MM.1S (cell line): ENCODE measurements around the gene MRE11.
"Not testable (repeated sequence)": the region's sequence is repeated elsewhere in the genome, so short reads cannot be mapped to it uniquely, and the experiment has no call there.

ENCODE experiments used
- DNase-seq: peaks from one replicate; pipeline ENCODE4 v3.0.0-alpha.2; 2015
- H2AFZ ChIP-seq: fragments of 300-600 bp; sonication (generic); 2 replicates; pipeline ENCODE4 v1.6.0; 2016; ENCODE audit warnings: antibody characterized with exemption, low read length
- H3F3A ChIP-seq: fragments of 300-600 bp; sonication (generic); 2 replicates; pipeline ENCODE4 v1.6.1; 2016; ENCODE audit warnings: mild to moderate bottlenecking, antibody characterized with exemption, low read length, moderate library complexity, mixed read lengths; ENCODE audit not compliant: insufficient read depth
- H3K27ac ChIP-seq: fragments of 300-600 bp; sonication (generic); 2 replicates; pipeline ENCODE4 v1.5.1; 2016; ENCODE audit warnings: mild to moderate bottlenecking, low read length
- H3K27me3 ChIP-seq: fragments of 300-600 bp; sonication (generic); replicated peaks from 2 replicates; pipeline ENCODE4 v1.6.0; 2016; ENCODE audit warnings: low read length; ENCODE audit not compliant: insufficient read depth
- H3K36me3 ChIP-seq: fragments of 300-600 bp; sonication (generic); replicated peaks from 2 replicates; pipeline ENCODE4 v1.6.1; 2016; ENCODE audit warnings: mild to moderate bottlenecking, low read length, mixed read lengths; ENCODE audit not compliant: insufficient read depth
- H3K4me1 ChIP-seq: fragments of 300-600 bp; sonication (generic); 2 replicates; pipeline ENCODE4 v1.6.1; 2016; ENCODE audit warnings: low read length, mixed read lengths
- H3K4me2 ChIP-seq: fragments of 300-600 bp; sonication (generic); 2 replicates; pipeline ENCODE4 v1.6.0; 2016; ENCODE audit warnings: low read depth, low read length
- H3K4me3 ChIP-seq: fragments of 300-600 bp; sonication (generic); 2 replicates; pipeline ENCODE4 v1.5.1; 2016; ENCODE audit warnings: low read length, mixed read lengths
- H3K79me2 ChIP-seq: fragments of 300-600 bp; sonication (generic); 2 replicates; pipeline ENCODE4 v1.6.1; 2016; ENCODE audit warnings: mixed run types, low read length, mixed read lengths
- H3K9ac ChIP-seq: fragments of 300-600 bp; sonication (generic); 2 replicates; pipeline ENCODE4 v1.6.1; 2016; ENCODE audit warnings: low read length, mixed read lengths
- H3K9me2 ChIP-seq: fragments of 300-600 bp; sonication (generic); replicated peaks from 2 replicates; pipeline ENCODE4 v1.6.1; 2016; ENCODE audit warnings: mild to moderate bottlenecking, low read length, mixed read lengths; ENCODE audit not compliant: insufficient read depth
- H3K9me3 ChIP-seq: fragments of 300-600 bp; sonication (generic); replicated peaks from 2 replicates; pipeline ENCODE4 v1.6.1; 2016; ENCODE audit warnings: mild to moderate bottlenecking, low read length, mixed read lengths; ENCODE audit not compliant: insufficient read depth
- H4K20me1 ChIP-seq: fragments of 300-600 bp; sonication (generic); 2 replicates; pipeline ENCODE4 v1.6.1; 2016; ENCODE audit warnings: mild to moderate bottlenecking, low read length, moderate library complexity, mixed read lengths; ENCODE audit not compliant: insufficient read depth
- CTCF ChIP-seq: fragments of 300-600 bp; sonication (generic); IDR thresholded peaks from 2 replicates; pipeline ENCODE4 v1.5.1; 2016; ENCODE audit warnings: antibody characterized with exemption, low read length, mixed read lengths
- EZH2 ChIP-seq: fragments of 300-600 bp; sonication (generic); optimal IDR thresholded peaks from 2 replicates; pipeline ENCODE3; 2017; ENCODE audit warnings: low read depth, mild to moderate bottlenecking, antibody characterized with exemption, low read length, mixed read lengths
- EZH2phosphoT487 ChIP-seq: fragments of 300-600 bp; sonication (generic); IDR thresholded peaks from 2 replicates; pipeline ENCODE4 v1.6.1; 2018; ENCODE audit warnings: antibody characterized with exemption, low read length

MRE11 gene

DNA sequence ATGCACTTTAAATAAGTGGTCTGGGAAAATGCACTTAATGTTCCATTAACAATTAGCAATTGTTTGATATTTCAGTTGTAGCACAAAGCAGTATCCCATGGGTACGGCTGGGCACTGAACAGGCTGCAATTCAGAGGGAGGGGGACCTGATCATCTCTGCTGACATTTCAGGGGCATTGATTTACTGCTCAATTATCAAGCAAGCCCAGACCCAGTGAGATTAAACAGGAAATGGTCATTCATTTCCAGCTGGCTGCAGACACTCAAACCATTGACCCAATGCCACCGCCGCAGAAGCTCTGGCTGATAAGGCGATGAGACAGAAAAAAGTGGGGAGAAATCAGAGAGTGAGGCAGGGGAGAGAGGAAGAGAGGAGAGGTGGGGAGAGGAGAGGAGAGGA is 93.6 kb downstream of the MRE11 start:
- no peak overlapping the region for H2AFZ ChIP-seq

DNA sequence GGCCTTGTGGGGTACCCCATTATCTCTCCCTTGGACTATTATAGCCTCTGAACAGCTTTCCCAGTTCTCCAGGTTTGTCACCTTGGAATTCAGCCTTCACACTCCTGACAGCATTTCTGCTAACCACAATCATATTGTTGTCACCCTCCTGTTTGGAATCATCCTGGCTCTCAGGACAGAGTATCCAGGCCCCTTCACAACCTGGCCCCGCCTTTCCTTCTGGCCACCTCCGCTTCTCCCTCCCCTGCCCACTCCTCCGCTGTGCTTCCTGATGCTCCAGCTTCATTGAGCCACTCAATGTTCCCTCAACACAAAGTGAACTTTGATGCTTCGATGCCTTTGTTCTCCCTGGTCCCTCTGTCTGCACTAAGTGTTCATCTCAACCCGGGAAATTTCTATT is 95.5 kb downstream of the MRE11 start:
- Histone ChIP-seq H3K4me1 (no peaks in the 10 kb centered on the region), H4K20me1 (no peaks in the 10 kb centered on the region), H3K36me3 (no peaks in the 10 kb centered on the region), H3K4me2 (no peak overlapping the region), H3K4me3 (no peak overlapping the region), H3K79me2 (no peaks in the 10 kb centered on the region), H3F3A (no peaks in the 10 kb centered on the region), H3K9me2 (no peaks in the 10 kb centered on the region), H3K9me3 (no peaks in the 10 kb centered on the region), H3K27me3 (no peaks in the 10 kb centered on the region), H2AFZ (no peak overlapping the region), H3K27ac (no peak overlapping the region), H3K9ac (no peak overlapping the region)
- DNase-seq: no peak
- no peak for TF ChIP-seq EZH2
- TF ChIP-seq CTCF: no peak
- no peak for TF ChIP-seq EZH2phosphoT487

More for the DNA sequence above, 93.6 kb downstream of the MRE11 start:
- Histone ChIP-seq H3K4me3 (no peak overlapping the region), H3K27me3 (no peaks in the 10 kb centered on the region), H3K27ac (no peak overlapping the region), H3K9me3 (no peaks in the 10 kb centered on the region), H4K20me1 (no peaks in the 10 kb centered on the region), H3K4me1 (no peaks in the 10 kb centered on the region), H3K9ac (no peak overlapping the region), H3K9me2 (no peaks in the 10 kb centered on the region), H3K36me3 (no peaks in the 10 kb centered on the region), H3F3A (no peaks in the 10 kb centered on the region), H3K4me2 (no peak overlapping the region), H3K79me2 (no peaks in the 10 kb centered on the region)
- no peak for TF ChIP-seq CTCF
- no peak for DNase-seq

DNA sequence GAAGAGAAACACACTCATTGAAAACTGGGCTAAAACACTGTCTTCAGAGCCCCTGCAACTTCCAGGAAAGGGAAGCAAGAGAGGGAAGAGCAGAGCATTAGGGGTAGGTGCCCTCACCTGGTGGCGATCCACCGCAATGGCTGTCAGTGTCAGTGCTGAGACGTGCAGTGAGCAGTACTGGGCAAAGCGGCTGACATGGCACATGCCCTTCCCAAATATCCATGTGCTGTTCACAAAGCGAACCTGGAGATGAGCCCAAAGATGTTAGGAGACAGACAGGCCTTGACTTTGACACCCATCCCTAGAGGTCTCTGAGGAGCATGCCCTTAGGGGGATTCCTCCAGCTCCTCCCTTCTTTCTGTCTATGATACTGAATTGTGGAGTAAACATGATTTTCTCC is 97.4 kb downstream of the MRE11 start:
- Histone ChIP-seq H3K9me3 (no peaks in the 10 kb centered on the region), H3K4me3 (no peak overlapping the region), H3K79me2 (no peaks in the 10 kb centered on the region), H3K27me3 (no peaks in the 10 kb centered on the region), H3F3A (no peaks in the 10 kb centered on the region), H3K27ac (no peak overlapping the region), H3K4me1 (no peaks in the 10 kb centered on the region), H3K4me2 (no peak overlapping the region), H3K9me2 (no peaks in the 10 kb centered on the region), H3K36me3 (no peaks in the 10 kb centered on the region), H2AFZ (no peak overlapping the region), H3K9ac (no peak overlapping the region), H4K20me1 (no peaks in the 10 kb centered on the region)
- no peak for TF ChIP-seq CTCF
- no peak for TF ChIP-seq EZH2phosphoT487
- no peak for TF ChIP-seq EZH2
- no peak for DNase-seq

DNA sequence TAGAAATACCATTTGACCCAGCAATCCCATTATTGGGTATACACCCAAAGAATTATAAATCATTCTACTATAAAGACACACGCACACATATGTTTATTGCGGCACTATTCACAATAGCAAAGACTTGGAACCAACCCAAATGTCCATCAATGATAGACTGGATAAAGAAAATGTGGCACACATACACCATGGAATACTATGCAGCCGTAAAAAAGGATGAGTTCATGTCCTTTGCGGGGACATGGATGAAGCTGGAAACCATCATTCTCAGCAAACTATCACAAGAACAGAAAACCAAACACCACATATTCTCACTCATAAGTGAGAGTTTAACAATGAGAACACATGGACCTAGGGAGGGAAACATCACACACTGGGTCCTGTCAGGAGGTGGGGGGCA is 101.7 kb downstream of the MRE11 start:
- H2AFZ ChIP-seq, H3K9me2 ChIP-seq, H3K79me2 ChIP-seq, H3K4me2 ChIP-seq, H3K4me3 ChIP-seq, H3K9ac ChIP-seq, H3K4me1 ChIP-seq, H3K27ac ChIP-seq, H3K9me3 ChIP-seq, H3K36me3 ChIP-seq, H3F3A ChIP-seq, H4K20me1 ChIP-seq, H3K27me3 ChIP-seq, DNase-seq: not testable (repeated sequence)
